H1 (cell line): Measurements from ENCODE around the gene ZNF256. TPM values are rescaled to one million over a fixed set of nuclear protein-coding genes. Genes with fewer than 3 reads are reported as not detected.

Experiments
- CTCF ChIA-PET: fragments of 300-600 bp; sonication (Branson Sonifier 250); formaldehyde crosslinking; loops from one replicate; lab custom pipeline; 2021; ENCODE audit not compliant: partially characterized antibody; lab: Charles Lee
- POLR2A ChIA-PET: fragments of 300-600 bp; sonication (Branson Sonifier 250); formaldehyde crosslinking; loops from one replicate; lab custom pipeline; 2021; ENCODE audit warnings: inconsistent platforms; ENCODE audit not compliant: partially characterized antibody; lab: Charles Lee
- DNase-seq, 2 experiments: peaks; one replicate each; pipeline versions ENCODE4 v3.0.0 to v3.0.0-alpha.2; 2010 to 2022; ENCODE audit warnings: low spot score in 2 of 2, low read depth in 1 of 2, mixed read lengths in 1 of 2
- FAIRE-seq: peaks from 2 replicates; lab custom pipeline; 2011; peaks lifted over from hg19 to GRCh38; lab: Jason Lieb, UNC
- H2AFZ ChIP-seq: 2 replicates; pipeline ENCODE4 v1.8.1; 2012; ENCODE audit warnings: low read length, inconsistent platforms
- H2AK5ac ChIP-seq: 2 replicates; pipeline ENCODE4 v1.6.1; 2013; ENCODE audit warnings: low read depth, low read length
- H2BK120ac ChIP-seq: replicated peaks from 2 replicates; pipeline ENCODE3; 2013; ENCODE audit warnings: low read depth, low read length, inconsistent platforms
- H2BK12ac ChIP-seq: 2 replicates; pipeline ENCODE4 v1.6.1; 2013; ENCODE audit warnings: low read depth, low read length
- H2BK15ac ChIP-seq: 2 replicates; pipeline ENCODE4 v1.6.1; 2013; ENCODE audit warnings: low read length
- H2BK20ac ChIP-seq: 2 replicates; pipeline ENCODE4 v1.6.1; 2013; ENCODE audit warnings: low read length
- H2BK5ac ChIP-seq: 2 replicates; pipeline ENCODE4 v1.6.1; 2013; ENCODE audit warnings: low read depth, low read length
- H3K14ac ChIP-seq: 2 replicates; pipeline ENCODE4 v1.6.1; 2013; ENCODE audit warnings: inconsistent platforms; ENCODE audit not compliant: insufficient read length
- H3K18ac ChIP-seq: 2 replicates; pipeline ENCODE4 v1.6.1; 2013; ENCODE audit warnings: low read length; ENCODE audit errors: extremely low read depth
- H3K23ac ChIP-seq: 2 replicates; pipeline ENCODE4 v1.6.1; 2013; ENCODE audit warnings: inconsistent platforms; ENCODE audit not compliant: insufficient read length
- H3K23me2 ChIP-seq: 2 replicates; pipeline ENCODE4 v1.6.1; 2013; ENCODE audit warnings: low read depth, low read length
- H3K27ac ChIP-seq: 2 replicates; pipeline ENCODE4 v1.6.1; 2011; ENCODE audit warnings: low read depth, low read length, inconsistent platforms
- H3K27me3 ChIP-seq, 4 experiments: replicated peaks in 1 of 4; 1 replicate in 1 of 4; 2 replicates in 3 of 4; pipeline versions ENCODE4 v1.6.1 to v1.8.1; 2011 to 2013; ENCODE audit warnings: low read length in 3 of 4, mild to moderate bottlenecking in 3 of 4, inconsistent platforms in 2 of 4, mixed read lengths in 2 of 4, moderate library complexity in 1 of 4; ENCODE audit not compliant: control insufficient read depth in 3 of 4, insufficient read depth in 3 of 4; ENCODE audit errors: extremely low read depth in 1 of 4
- H3K36me3 ChIP-seq, 4 experiments: 2 replicates each; pipeline versions ENCODE4 v1.6.1 to v1.8.1; 2011 to 2013; ENCODE audit warnings: mild to moderate bottlenecking in 4 of 4, low read length in 3 of 4, moderate library complexity in 2 of 4, control low read depth in 1 of 4, inconsistent platforms in 1 of 4; ENCODE audit not compliant: insufficient read depth in 4 of 4, control insufficient read depth in 2 of 4
- H3K4ac ChIP-seq: replicated peaks from 2 replicates; pipeline ENCODE3; 2013; ENCODE audit warnings: low read length, low read depth, mixed read lengths, inconsistent platforms; ENCODE audit not compliant: insufficient read length
- H3K4me1 ChIP-seq, 4 experiments: replicated peaks in 1 of 4; 1 replicate in 1 of 4; 2 replicates in 3 of 4; pipeline versions ENCODE4 v1.6.1 to v1.8.1; 2011 to 2013; ENCODE audit warnings: low read length in 3 of 4, inconsistent platforms in 2 of 4, mixed read lengths in 1 of 4; ENCODE audit not compliant: insufficient read depth in 4 of 4, control insufficient read depth in 3 of 4
- H3K4me2 ChIP-seq, 2 experiments: 2 replicates each; pipeline versions ENCODE4 v1.6.1 to v1.8.1; 2011 to 2013; ENCODE audit warnings: low read depth in 2 of 2, low read length in 2 of 2, control low read depth in 1 of 2, inconsistent platforms in 1 of 2, mild to moderate bottlenecking in 1 of 2; ENCODE audit not compliant: insufficient read depth in 1 of 2
- H3K4me3 ChIP-seq, 4 experiments: fragments of 200-600, 300-600 bp in 1 of 4; sonication (generic), shearing (Covaris generic), sonication (Bioruptor Twin) in 1 of 4; 2 replicates each; pipeline versions ENCODE4 v1.5.1 to v1.8.1; 2011 to 2016; ENCODE audit warnings: low read length in 4 of 4, low read depth in 3 of 4, control low read depth in 2 of 4, inconsistent platforms in 2 of 4, mild to moderate bottlenecking in 2 of 4, mixed read lengths in 1 of 4, moderate library complexity in 1 of 4; ENCODE audit not compliant: insufficient read depth in 2 of 4; ENCODE audit errors: extremely low read depth in 1 of 4
- H3K56ac ChIP-seq: replicated peaks from 2 replicates; pipeline ENCODE3; 2013; ENCODE audit warnings: low read depth, mild to moderate bottlenecking, mixed read lengths, low read length, inconsistent platforms; ENCODE audit not compliant: insufficient read length
- H3K79me1 ChIP-seq: 2 replicates; pipeline ENCODE4 v1.6.1; 2013; ENCODE audit warnings: low read depth, low read length, control low read depth
- H3K79me2 ChIP-seq, 2 experiments: 2 replicates each; pipeline versions ENCODE4 v1.6.1 to v1.8.1; 2012 to 2013; ENCODE audit warnings: low read length in 2 of 2, mild to moderate bottlenecking in 2 of 2, inconsistent platforms in 1 of 2; ENCODE audit not compliant: insufficient read depth in 2 of 2, control insufficient read depth in 1 of 2
- H3K9ac ChIP-seq, 4 experiments: replicated peaks in 1 of 4; 1 replicate in 1 of 4; 2 replicates in 3 of 4; pipeline versions ENCODE4 v1.6.1 to v1.8.1; 2011 to 2013; ENCODE audit warnings: low read depth in 3 of 4, low read length in 3 of 4, control low read depth in 2 of 4, mild to moderate bottlenecking in 2 of 4, moderate library complexity in 2 of 4, inconsistent platforms in 1 of 4; ENCODE audit errors: extremely low read depth in 1 of 4
- H3K9me3 ChIP-seq, 2 experiments: 2 replicates each; pipeline versions ENCODE4 v1.6.1 to v1.8.1; 2012 to 2013; ENCODE audit warnings: mild to moderate bottlenecking in 2 of 2, moderate library complexity in 2 of 2, control low read depth in 1 of 2, inconsistent platforms in 1 of 2, low read depth in 1 of 2, low read length in 1 of 2, mixed read lengths in 1 of 2; ENCODE audit not compliant: insufficient read depth in 2 of 2
- H4K20me1 ChIP-seq, 2 experiments: replicated peaks in 1 of 2; 2 replicates each; pipeline versions ENCODE3 to v1.8.1; 2011 to 2013; ENCODE audit warnings: inconsistent platforms in 2 of 2, low read length in 2 of 2, mild to moderate bottlenecking in 1 of 2; ENCODE audit not compliant: insufficient read depth in 2 of 2, control insufficient read depth in 1 of 2
- H4K5ac ChIP-seq: 2 replicates; pipeline ENCODE4 v1.6.1; 2013; ENCODE audit warnings: low read length, low read depth, mixed read lengths, inconsistent platforms; ENCODE audit not compliant: insufficient read length
- H4K8ac ChIP-seq: 2 replicates; pipeline ENCODE4 v1.8.0; 2013; ENCODE audit warnings: mild to moderate bottlenecking, moderate library complexity, low read length, inconsistent platforms; ENCODE audit not compliant: insufficient read depth; ENCODE audit errors: extremely low read depth
- H4K91ac ChIP-seq: replicated peaks from 2 replicates; pipeline ENCODE3; 2013; ENCODE audit warnings: low read length, mixed read lengths, inconsistent platforms; ENCODE audit not compliant: insufficient read length
- BCL11A ChIP-seq, 2 experiments: IDR thresholded peaks; one replicate each; pipeline ENCODE4 v1.6.1; 2011; ENCODE audit warnings: low read depth in 2 of 2, low read length in 2 of 2, mild to moderate bottlenecking in 2 of 2
- E2F6 ChIP-seq: IDR thresholded peaks from 2 replicates; pipeline ENCODE4 v1.6.1; 2012; ENCODE audit warnings: inconsistent platforms
- JUN ChIP-seq: IDR thresholded peaks from 2 replicates; pipeline ENCODE4 v1.6.1; 2011; ENCODE audit warnings: low read depth, mild to moderate bottlenecking, improper control_type of control experiment, low read length
- KDM5A ChIP-seq: fragments of 200-600 bp; IDR thresholded peaks from 2 replicates; pipeline ENCODE4 v1.7.1; 2012; ENCODE audit warnings: mild to moderate bottlenecking, low read length, inconsistent platforms, mixed read lengths
- MAFK ChIP-seq: IDR thresholded peaks from 2 replicates; pipeline ENCODE4 v1.6.1; 2012; ENCODE audit warnings: low read depth, mild to moderate bottlenecking, improper control_type of control experiment, low read length
- NRF1 ChIP-seq: IDR thresholded peaks from 2 replicates; pipeline ENCODE4 v1.6.1; 2011; ENCODE audit warnings: mild to moderate bottlenecking, low read depth, low read length, improper control_type of control experiment
- POLR2A ChIP-seq, 2 experiments: IDR thresholded peaks; 1 replicate in 1 of 2; 2 replicates in 1 of 2; pipeline ENCODE4 v1.6.1; 2011; ENCODE audit warnings: low read depth in 2 of 2, low read length in 2 of 2, mild to moderate bottlenecking in 2 of 2; ENCODE audit errors: control extremely low read depth in 1 of 2
- POLR2AphosphoS5 ChIP-seq: IDR thresholded peaks from 2 replicates; pipeline ENCODE4 v1.6.1; 2011; ENCODE audit warnings: low read depth, low read length
- SAP30 ChIP-seq: fragments of 300-600 bp; sonication (generic); IDR thresholded peaks from 2 replicates; pipeline ENCODE4 v1.7.1; 2012; ENCODE audit warnings: low read length, moderate library complexity, mild to moderate bottlenecking, inconsistent platforms; ENCODE audit not compliant: insufficient read depth, insufficient replicate concordance
- SP1 ChIP-seq: IDR thresholded peaks from 2 replicates; pipeline ENCODE4 v1.6.1; 2011; ENCODE audit warnings: low read depth, low read length
- TEAD4 ChIP-seq: IDR thresholded peaks from 2 replicates; pipeline ENCODE4 v1.6.1; 2012; ENCODE audit warnings: low read depth, low read length, inconsistent platforms, mixed read lengths
- YY1 ChIP-seq: IDR thresholded peaks from 2 replicates; pipeline ENCODE4 v1.6.1; 2011; ENCODE audit warnings: low read depth, mild to moderate bottlenecking, low read length
- ZNF274 ChIP-seq: IDR thresholded peaks from 2 replicates; pipeline ENCODE4 v1.7.0; 2012; ENCODE audit warnings: low read length, borderline replicate concordance; ENCODE audit errors: extremely low read depth
- WGBS, 2 experiments: shearing (Covaris generic) in 1 of 2; methylation state at CpG; one replicate each; pipeline versions ENCODE4 v1.1.6 to v1.1.7; 2013 to 2015; ENCODE audit warnings: low lambda C conversion rate in 2 of 2, mixed read lengths in 2 of 2, inconsistent platforms in 1 of 2, low coverage in 1 of 2, missing lambda C conversion rate in 1 of 2; ENCODE audit not compliant: insufficient replicate concordance in 2 of 2, insufficient coverage in 1 of 2, insufficient read length in 1 of 2; ENCODE audit errors: extremely low coverage in 1 of 2, missing lambda C conversion rate in 1 of 2; 5-methylcytosine and 5-hydroxymethylcytosine counted together
- polyA plus RNA-seq, 7 experiments: library from polyadenylated mRNA; depleted of rRNA in 3 of 7; stranded (reverse) in 5 of 7; unstranded in 2 of 7; fragments of >200 nt in 5 of 7; fragments of 200-250 nt in 2 of 7; gene quantifications; 1 replicate in 5 of 7; 2 replicates in 1 of 7; 4 replicates in 1 of 7; pipeline versions ENCODE4 v1.2.1 to v1.2.3, GENCODE V29; 2011 to 2013; ENCODE audit warnings: missing spikeins in 2 of 7, mixed read lengths in 2 of 7
- total RNA-seq: library from RNA; stranded (reverse); fragmentation: NEBNext Ultra II Directional; extraction: Animal tissue kit (Norgen Biotek cat#: 25700); gene quantifications from 2 replicates; pipeline ENCODE4 v1.2.1, GENCODE V29; 2021

ZNF256 gene
- total and polyA plus RNA-seq, 2 of the 8 experiments (the other 6 are each of a cell fraction or from before 2014, with no cell fraction given), result 6.1 to 13.5 TPM

- 96% methylated on average over 5 of the region's 5 CpGs; no CpG with 5 or more reads in 1 of the 2 experiments for WGBS, 2 experiments
- Histone ChIP-seq H3K4me3 (no peak overlapping the region), H2BK5ac (no peak overlapping the region), H3K9me3 (no peaks in the 10 kb centered on the region), H2BK20ac (no peak overlapping the region), H3K23me2 (no peaks in the 10 kb centered on the region), H2BK120ac (no peak overlapping the region), H4K5ac (no peak overlapping the region), H3K4ac (no peak overlapping the region), H2BK15ac (no peak overlapping the region), H3K18ac (no peak overlapping the region), H2AK5ac (no peak overlapping the region), H2AFZ (no peak overlapping the region), H3K4me2 (no peak overlapping the region), H2BK12ac (no peak overlapping the region), H3K9ac (no peak overlapping the region), H3K56ac (no peak overlapping the region), H3K27me3 (no peaks in the 10 kb centered on the region), H3K36me3 (no peaks in the 10 kb centered on the region), H3K14ac (no peak overlapping the region), H3K27ac (no peak overlapping the region), H4K20me1 (no peaks in the 10 kb centered on the region), H3K4me1 (no peaks in the 10 kb centered on the region), H3K79me1 (no peaks in the 10 kb centered on the region; the same call in 1 of the 2 replicates), H4K91ac (no peak overlapping the region), H3K23ac (no peak overlapping the region), H3K79me2 (no peaks in the 10 kb centered on the region; a peak in 1 of 4 replicates), H4K8ac (no peak overlapping the region)
- FAIRE-seq (no peak), DNase-seq (no peak)
- POLR2A ChIA-PET, result interaction anchor here (0.9 to 1.7 kb wide), 3 partner anchors 12 to 51 kb away, joined by 3 to 7 read pairs (median 4); partner anchors contain the start of genes ZNF417, ZNF587 and ZNF814
- CTCF ChIA-PET, result interaction anchor here (1.2 kb wide), 1 partner anchor 11 kb away, joined by 9 read pairs; the partner anchor contains the start of gene ZNF814
- no peak for TF ChIP-seq NRF1
- no peak for TF ChIP-seq E2F6
- TF ChIP-seq BCL11A (IDR thresholded peaks at IDR 0.05; ENCODE audit: low read depth in 2 of 2, low read length in 2 of 2), result no peak
- no peak for TF ChIP-seq SP1
- TF ChIP-seq POLR2AphosphoS5, result no peak
- TF ChIP-seq YY1, result no peak
- TF ChIP-seq TEAD4, result no peak
- no peak for TF ChIP-seq KDM5A
- TF ChIP-seq JUN, result no peak
- no peak for TF ChIP-seq MAFK
- TF ChIP-seq POLR2A (IDR thresholded peaks at IDR 0.05; ENCODE audit: control extremely low read depth in 1 of 2, low read depth in 2 of 2, low read length in 2 of 2), result no peak
- TF ChIP-seq SAP30, result no peak
- no peak for TF ChIP-seq ZNF274
Measured at GRCh38 chr19:57900311-57900710, 47.2 kb downstream of the ZNF256 start.
